WTC11 (cell line): Measurements from ENCODE around the gene ANKFN1. TPM values are rescaled to one million over a fixed set of nuclear protein-coding genes. Genes with fewer than 3 reads are reported as not detected.

Experiments
- ATAC-seq: fragments of 200-7000 bp; cut with Tn5 transposase; 2 replicates; pipeline ENCODE4 v1.10.0; 2021; ENCODE audit warnings: mild to moderate bottlenecking, moderate library complexity
- CTCF ChIA-PET: fragments of 300-600 bp; sonication (Branson Sonifier 250); formaldehyde crosslinking; loops from one replicate; lab custom pipeline; 2021; ENCODE audit warnings: antibody characterized with exemption; lab: Charles Lee
- POLR2A ChIA-PET: fragments of 350-600 bp; sonication (Branson Sonifier 250); formaldehyde crosslinking; loops from one replicate; lab custom pipeline; 2021; ENCODE audit warnings: antibody characterized with exemption; lab: Charles Lee
- DNase-seq: peaks from one replicate; pipeline ENCODE4 v3.0.0; 2021; ENCODE audit warnings: low spot score
- H3K27ac Mint-ChIP-seq: 2 replicates; pipeline ENCODE4 v1.8.0; 2021; ENCODE audit warnings: mixed read lengths
- H3K27me3 Mint-ChIP-seq: 2 replicates; pipeline ENCODE4 v1.8.0; 2021; ENCODE audit warnings: low read depth, mild to moderate bottlenecking, moderate library complexity, mixed read lengths
- H3K36me3 Mint-ChIP-seq: 2 replicates; pipeline ENCODE4 v1.8.0; 2021; ENCODE audit warnings: mixed read lengths
- H3K4me1 Mint-ChIP-seq: 2 replicates; pipeline ENCODE4 v1.8.0; 2022; ENCODE audit warnings: mixed read lengths
- H3K4me3 Mint-ChIP-seq: 2 replicates; pipeline ENCODE4 v1.8.0; 2021; ENCODE audit warnings: mild to moderate bottlenecking, moderate library complexity, mixed read lengths
- H3K9me3 Mint-ChIP-seq: 2 replicates; pipeline ENCODE4 v1.8.0; 2021; ENCODE audit warnings: mixed read lengths
- ETV6 ChIP-seq: sonication (generic); formaldehyde crosslinking; IDR thresholded peaks from 2 replicates; pipeline ENCODE4 v1.8.1; 2022; ENCODE audit warnings: mild to moderate bottlenecking, missing genetic modification reagents
- FOXP1 ChIP-seq: sonication (generic); formaldehyde crosslinking; IDR thresholded peaks from 2 replicates; pipeline ENCODE4 v1.8.0; 2022; ENCODE audit warnings: missing genetic modification reagents, mild to moderate bottlenecking, moderate library complexity, borderline replicate concordance
- FOXP4 ChIP-seq: sonication (generic); formaldehyde crosslinking; IDR thresholded peaks from 2 replicates; pipeline ENCODE4 v1.8.0; 2022; ENCODE audit warnings: mild to moderate bottlenecking, missing genetic modification reagents
- GABPB1 ChIP-seq: sonication (generic); formaldehyde crosslinking; IDR thresholded peaks from 2 replicates; pipeline ENCODE4 v1.8.1; 2023; ENCODE audit warnings: mild to moderate bottlenecking, missing genetic modification reagents
- GRHL2 ChIP-seq: fragments of 250-450 bp; sonication (Bioruptor Pico); IDR thresholded peaks from 2 replicates; pipeline ENCODE4 v1.8.0; 2022; ENCODE audit warnings: mild to moderate bottlenecking, moderate library complexity; ENCODE audit not compliant: insufficient replicate concordance, severe bottlenecking
- GTF2I ChIP-seq: fragments of 250-450 bp; sonication (Bioruptor Pico); conservative IDR thresholded peaks from 2 replicates; pipeline ENCODE4 v1.4.0; 2021; ENCODE audit warnings: mild to moderate bottlenecking
- HMGA2 ChIP-seq: fragments of 250-450 bp; sonication (Bioruptor Pico); IDR thresholded peaks from 2 replicates; pipeline ENCODE4 v1.4.0; 2021; ENCODE audit warnings: mild to moderate bottlenecking, moderate library complexity
- IRF2 ChIP-seq: sonication (generic); formaldehyde crosslinking; IDR thresholded peaks from 2 replicates; pipeline ENCODE4 v1.8.0; 2022; ENCODE audit warnings: low read depth, missing genetic modification reagents, borderline replicate concordance
- NFE2L1 ChIP-seq: sonication (generic); formaldehyde crosslinking; IDR thresholded peaks from 2 replicates; pipeline ENCODE4 v1.8.1; 2023; ENCODE audit warnings: missing genetic modification reagents
- NFYB ChIP-seq: sonication (generic); formaldehyde crosslinking; conservative IDR thresholded peaks from 2 replicates; pipeline ENCODE4 v1.8.0; 2022; ENCODE audit warnings: low read depth, missing genetic modification reagents
- NR2C2 ChIP-seq: sonication (generic); formaldehyde crosslinking; IDR thresholded peaks from 2 replicates; pipeline ENCODE4 v1.8.0; 2022; ENCODE audit warnings: mild to moderate bottlenecking, missing genetic modification reagents
- OVOL2 ChIP-seq: fragments of 250-450 bp; sonication (Bioruptor Pico); IDR thresholded peaks from 2 replicates; pipeline ENCODE4 v1.9.0; 2021; ENCODE audit warnings: mild to moderate bottlenecking, borderline replicate concordance
- PRDM15 ChIP-seq: sonication (generic); formaldehyde crosslinking; IDR thresholded peaks from 2 replicates; pipeline ENCODE4 v1.8.0; 2022; ENCODE audit warnings: missing genetic modification reagents
- SOX15 ChIP-seq: fragments of 250-450 bp; sonication (Bioruptor Pico); IDR thresholded peaks from 2 replicates; pipeline ENCODE4 v1.9.0; 2021; ENCODE audit warnings: mild to moderate bottlenecking
- ZNF219 ChIP-seq: sonication (generic); formaldehyde crosslinking; IDR thresholded peaks from 2 replicates; pipeline ENCODE4 v1.8.0; 2023; ENCODE audit warnings: missing genetic modification reagents, mild to moderate bottlenecking, borderline replicate concordance
- ZNF396 ChIP-seq: fragments of 250-450 bp; sonication (Bioruptor Pico); IDR thresholded peaks from 2 replicates; pipeline ENCODE4 v1.8.0; 2021; ENCODE audit warnings: mild to moderate bottlenecking, moderate library complexity, borderline replicate concordance
- ZNF425 ChIP-seq: fragments of 250-450 bp; sonication (Bioruptor Pico); conservative IDR thresholded peaks from 2 replicates; pipeline ENCODE4 v1.9.0; 2021; ENCODE audit warnings: mild to moderate bottlenecking
- total RNA-seq: library from RNA; stranded (reverse); gene quantifications from 3 replicates; pipeline ENCODE4 v1.2.3, GENCODE V29; 2021
- TF ChIP-seq, protein P1 (sequence below): sonication (generic); formaldehyde crosslinking; IDR thresholded peaks from 2 replicates; pipeline ENCODE4 v1.8.0; 2023; ENCODE audit warnings: missing genetic modification reagents
- TF ChIP-seq, protein P2 (sequence below): sonication (generic); formaldehyde crosslinking; IDR thresholded peaks from 2 replicates; pipeline ENCODE4 v1.8.1; 2022; ENCODE audit warnings: low read depth, mild to moderate bottlenecking, moderate library complexity, missing genetic modification reagents, borderline replicate concordance
- TF ChIP-seq, protein P3 (sequence below): sonication (generic); formaldehyde crosslinking; IDR thresholded peaks from 2 replicates; pipeline ENCODE4 v1.8.1; 2022; ENCODE audit warnings: mild to moderate bottlenecking, missing genetic modification reagents, moderate library complexity, borderline replicate concordance

Gene ANKFN1
- total RNA-seq, 1 experiment from 2014 or later, result 0.24 TPM

DNA sequence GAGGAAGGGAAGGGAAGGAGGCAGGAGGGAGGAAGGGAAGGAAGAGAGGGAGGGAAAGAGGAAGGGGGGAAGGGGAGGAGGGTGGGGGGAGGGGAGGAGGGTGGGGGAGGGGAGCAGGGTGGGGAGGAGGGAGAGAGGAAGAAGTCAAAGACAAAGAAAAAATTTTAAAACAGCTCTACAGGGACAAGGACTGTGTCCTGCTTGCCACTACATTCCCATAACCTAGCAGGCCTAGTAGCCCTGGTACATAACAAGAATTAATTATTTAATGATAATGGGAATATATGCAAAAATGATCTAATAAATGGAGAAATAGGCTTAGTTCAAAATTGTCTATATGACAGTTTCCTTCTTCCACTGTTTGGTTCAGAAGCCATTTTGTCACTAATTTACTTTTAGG lies 392.7 kb downstream of the ANKFN1 start:
- no peak for DNase-seq
- Mint-ChIP-seq H3K4me3 (no peak overlapping the region), H3K27ac (no peak overlapping the region), H3K27me3 (no peaks in the 10 kb centered on the region), H3K4me1 (peaks cover 18% of the 10 kb centered on the region), H3K9me3 (peaks cover 33% of the 10 kb centered on the region), H3K36me3 (0 out of 2 replicates have a peak, but pooled peaks cover 2% of the 10 kb centered on the region)
- ChIA-PET CTCF (no interaction called here), POLR2A (no interaction called here)
- ATAC-seq, result no peak
- TF ChIP-seq FOXP4 (CRISPR knock-in tag), result no peak
- no peak for TF ChIP-seq GABPB1 (CRISPR knock-in tag)
- no peak for TF ChIP-seq OVOL2 (CRISPR knock-in tag)
- no peak for TF ChIP-seq NR2C2 (CRISPR knock-in tag)
- TF ChIP-seq, protein P1, sequence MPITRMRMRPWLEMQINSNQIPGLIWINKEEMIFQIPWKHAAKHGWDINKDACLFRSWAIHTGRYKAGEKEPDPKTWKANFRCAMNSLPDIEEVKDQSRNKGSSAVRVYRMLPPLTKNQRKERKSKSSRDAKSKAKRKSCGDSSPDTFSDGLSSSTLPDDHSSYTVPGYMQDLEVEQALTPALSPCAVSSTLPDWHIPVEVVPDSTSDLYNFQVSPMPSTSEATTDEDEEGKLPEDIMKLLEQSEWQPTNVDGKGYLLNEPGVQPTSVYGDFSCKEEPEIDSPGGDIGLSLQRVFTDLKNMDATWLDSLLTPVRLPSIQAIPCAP (CRISPR knock-in tag), result no peak
- no peak for TF ChIP-seq GTF2I (CRISPR knock-in tag)
- TF ChIP-seq, protein P2, sequence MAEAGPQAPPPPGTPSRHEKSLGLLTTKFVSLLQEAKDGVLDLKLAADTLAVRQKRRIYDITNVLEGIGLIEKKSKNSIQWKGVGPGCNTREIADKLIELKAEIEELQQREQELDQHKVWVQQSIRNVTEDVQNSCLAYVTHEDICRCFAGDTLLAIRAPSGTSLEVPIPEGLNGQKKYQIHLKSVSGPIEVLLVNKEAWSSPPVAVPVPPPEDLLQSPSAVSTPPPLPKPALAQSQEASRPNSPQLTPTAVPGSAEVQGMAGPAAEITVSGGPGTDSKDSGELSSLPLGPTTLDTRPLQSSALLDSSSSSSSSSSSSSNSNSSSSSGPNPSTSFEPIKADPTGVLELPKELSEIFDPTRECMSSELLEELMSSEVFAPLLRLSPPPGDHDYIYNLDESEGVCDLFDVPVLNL, result no peak
- no peak for TF ChIP-seq HMGA2 (CRISPR knock-in tag)
- TF ChIP-seq PRDM15, result no peak

DNA sequence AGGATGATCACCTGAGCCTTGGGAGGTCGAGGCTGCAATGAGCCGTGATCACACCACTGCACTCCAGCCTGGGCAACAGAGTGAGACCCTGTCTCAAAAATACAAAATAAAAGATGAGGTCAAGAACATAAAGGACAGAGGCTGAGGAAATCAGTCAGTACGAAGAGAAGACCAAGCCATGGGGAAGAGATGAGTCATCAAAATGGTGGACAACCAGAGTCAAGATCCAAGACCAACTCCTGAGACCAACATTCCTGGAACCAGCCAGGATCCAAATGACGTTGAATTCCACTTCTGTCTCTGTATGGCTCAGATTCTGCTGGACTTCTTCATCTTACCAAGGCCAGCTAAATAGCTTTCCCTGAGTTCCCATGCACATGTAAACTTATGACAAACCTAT lies 395.4 kb downstream of the ANKFN1 start:
- CTCF ChIA-PET, result no interaction called here
- DNase-seq, result no peak

GRCh38 chr17:56549501-56549900 lies 396.2 kb downstream of the ANKFN1 start:
- ATAC-seq (no peak), DNase-seq (no peak)
- H3K4me1 Mint-ChIP-seq, result peaks cover 15% of the 10 kb centered on the region
- POLR2A ChIA-PET, result no interaction called here
- H3K9me3 Mint-ChIP-seq, result peaks cover 44% of the 10 kb centered on the region
- no peaks in the 10 kb centered on the region; the same call in 1 of the 2 replicates for H3K27me3 Mint-ChIP-seq
- CTCF ChIA-PET, result interaction anchor here (1.2 to 1.5 kb wide), 2 partner anchors 166 to 1023 kb away, joined by 3 to 4 read pairs; no protein-coding TSS in a partner anchor
- no peak overlapping the region for H3K27ac Mint-ChIP-seq
- TF ChIP-seq FOXP1, result no peak
- no peak for TF ChIP-seq GRHL2 (CRISPR knock-in tag)
- TF ChIP-seq ZNF396 (CRISPR knock-in tag), result no peak
- no peak for TF ChIP-seq NFE2L1 (CRISPR knock-in tag)
- no peak for TF ChIP-seq ETV6
- no peak for TF ChIP-seq ZNF425
- TF ChIP-seq, protein P3, sequence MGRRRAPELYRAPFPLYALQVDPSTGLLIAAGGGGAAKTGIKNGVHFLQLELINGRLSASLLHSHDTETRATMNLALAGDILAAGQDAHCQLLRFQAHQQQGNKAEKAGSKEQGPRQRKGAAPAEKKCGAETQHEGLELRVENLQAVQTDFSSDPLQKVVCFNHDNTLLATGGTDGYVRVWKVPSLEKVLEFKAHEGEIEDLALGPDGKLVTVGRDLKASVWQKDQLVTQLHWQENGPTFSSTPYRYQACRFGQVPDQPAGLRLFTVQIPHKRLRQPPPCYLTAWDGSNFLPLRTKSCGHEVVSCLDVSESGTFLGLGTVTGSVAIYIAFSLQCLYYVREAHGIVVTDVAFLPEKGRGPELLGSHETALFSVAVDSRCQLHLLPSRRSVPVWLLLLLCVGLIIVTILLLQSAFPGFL, result no peak
- TF ChIP-seq ZNF219 (CRISPR knock-in tag), result no peak
- TF ChIP-seq NR2C2 (CRISPR knock-in tag), result no peak
- H3K36me3 Mint-ChIP-seq, result peaks cover 7% of the 10 kb centered on the region; the same call in 1 of the 2 replicates
- no peak overlapping the region for H3K4me3 Mint-ChIP-seq

More for the DNA sequence above, 395.4 kb downstream of the ANKFN1 start:
- TF ChIP-seq IRF2 (CRISPR knock-in tag) (no peak), SOX15 (CRISPR knock-in tag) (no peak), NFYB (CRISPR knock-in tag) (no peak)
- no peak overlapping the region for H3K27ac Mint-ChIP-seq
- H3K4me3 Mint-ChIP-seq, result no peak overlapping the region
- H3K9me3 Mint-ChIP-seq, result peaks cover 44% of the 10 kb centered on the region
- POLR2A ChIA-PET, result no interaction called here
- peaks cover 17% of the 10 kb centered on the region for H3K4me1 Mint-ChIP-seq
- H3K27me3 Mint-ChIP-seq, result no peaks in the 10 kb centered on the region; the same call in 1 of the 2 replicates
- H3K36me3 Mint-ChIP-seq, result peaks cover 7% of the 10 kb centered on the region; the same call in 1 of the 2 replicates
- ATAC-seq, result no peak
